Astrocyte (in vitro differentiated cells and primary cell): ENCODE measurements around the gene SHISA2. TPM values are rescaled to one million over a fixed set of nuclear protein-coding genes. Genes with fewer than 3 reads are reported as not detected.

Experiments
- DNase-seq: peaks from one replicate; pipeline ENCODE4 v3.0.0-alpha.2; 2010; ENCODE audit warnings: low read depth
- FAIRE-seq: peaks from 2 replicates; lab custom pipeline; 2011; peaks lifted over from hg19 to GRCh38; lab: Jason Lieb, UNC
- H2AFZ ChIP-seq: 2 replicates; pipeline ENCODE4 v1.6.0; 2012; ENCODE audit warnings: low read depth, low read length, inconsistent platforms
- H3K27ac ChIP-seq: 2 replicates; pipeline ENCODE4 v1.5.1; 2011; ENCODE audit warnings: low read depth, low read length, inconsistent platforms
- H3K27me3 ChIP-seq: 2 replicates; pipeline ENCODE4 v1.6.0; 2011; ENCODE audit warnings: low read length, inconsistent platforms; ENCODE audit not compliant: insufficient read depth
- H3K36me3 ChIP-seq: 2 replicates; pipeline ENCODE4 v1.5.1; 2011; ENCODE audit warnings: low read length, inconsistent platforms; ENCODE audit not compliant: insufficient read depth
- H3K4me1 ChIP-seq: 2 replicates; pipeline ENCODE4 v1.5.1; 2011; ENCODE audit warnings: low read length, inconsistent platforms; ENCODE audit not compliant: insufficient read depth
- H3K4me2 ChIP-seq: 2 replicates; pipeline ENCODE4 v1.6.0; 2012; ENCODE audit warnings: low read length, inconsistent platforms
- H3K4me3 ChIP-seq: 2 replicates; pipeline ENCODE4 v1.5.1; 2011; ENCODE audit warnings: low read depth, mild to moderate bottlenecking, low read length, inconsistent platforms; ENCODE audit not compliant: insufficient read depth
- H3K79me2 ChIP-seq: 2 replicates; pipeline ENCODE4 v1.6.0; 2012; ENCODE audit warnings: mild to moderate bottlenecking, low read length, inconsistent platforms; ENCODE audit not compliant: insufficient read depth
- H3K9ac ChIP-seq: 2 replicates; pipeline ENCODE4 v1.6.0; 2012; ENCODE audit warnings: mild to moderate bottlenecking, low read length, inconsistent platforms
- H3K9me3 ChIP-seq: 2 replicates; pipeline ENCODE4 v1.5.1; 2012; ENCODE audit warnings: low read depth, mild to moderate bottlenecking, low read length, inconsistent platforms; ENCODE audit not compliant: insufficient read depth
- H4K20me1 ChIP-seq: 2 replicates; pipeline ENCODE4 v1.6.0; 2012; ENCODE audit warnings: low read length, inconsistent platforms; ENCODE audit not compliant: insufficient read depth
- H3K27ac Mint-ChIP-seq: one replicate; pipeline ENCODE4 v1.8.0; 2021; ENCODE audit warnings: mild to moderate bottlenecking, mixed read lengths; ENCODE audit not compliant: unreplicated experiment
- H3K27me3 Mint-ChIP-seq: one replicate; pipeline ENCODE4 v1.8.0; 2021; ENCODE audit warnings: low read depth, mixed read lengths; ENCODE audit not compliant: unreplicated experiment
- H3K36me3 Mint-ChIP-seq: one replicate; pipeline ENCODE4 v1.8.0; 2021; ENCODE audit warnings: low read depth, mixed read lengths; ENCODE audit not compliant: unreplicated experiment
- H3K4me1 Mint-ChIP-seq: one replicate; pipeline ENCODE4 v1.8.0; 2021; ENCODE audit warnings: low read depth, mixed read lengths; ENCODE audit not compliant: unreplicated experiment
- H3K4me3 Mint-ChIP-seq: one replicate; pipeline ENCODE4 v1.8.0; 2021; ENCODE audit warnings: mild to moderate bottlenecking, moderate library complexity, mixed read lengths; ENCODE audit not compliant: unreplicated experiment
- H3K9me3 Mint-ChIP-seq: one replicate; pipeline ENCODE4 v1.8.0; 2021; ENCODE audit warnings: mild to moderate bottlenecking, mixed read lengths; ENCODE audit not compliant: unreplicated experiment
- EZH2 ChIP-seq: IDR thresholded peaks from 2 replicates; pipeline ENCODE4 v1.6.1; 2012; ENCODE audit warnings: mild to moderate bottlenecking, low read length, inconsistent platforms; ENCODE audit not compliant: insufficient read depth
- total RNA-seq: library from RNA; stranded (reverse); gene quantifications from 2 replicates; pipeline ENCODE4 v1.2.1, GENCODE V29; 2021
- TF ChIP-seq, protein P1 (sequence below): IDR thresholded peaks from 2 replicates; pipeline ENCODE4 v1.5.1; 2011; ENCODE audit warnings: low read depth, mild to moderate bottlenecking, inconsistent platforms, low read length, moderate library complexity; ENCODE audit not compliant: insufficient read depth

The SHISA2 gene
- total RNA-seq, 1 donor from 2014 or later, result 6.0 TPM

GRCh38 chr13:26060357-26060756, 8.5 kb upstream of the SHISA2 start:
- no peak overlapping the region for H3K27ac Mint-ChIP-seq
- Histone ChIP-seq H2AFZ (no peak overlapping the region), H3K9me3 (no peaks in the 10 kb centered on the region), H3K36me3 (no peaks in the 10 kb centered on the region), H3K4me3 (no peak overlapping the region), H4K20me1 (no peaks in the 10 kb centered on the region), H3K27ac (no peak overlapping the region), H3K4me1 (no peaks in the 10 kb centered on the region), H3K4me2 (no peak overlapping the region), H3K9ac (no peak overlapping the region), H3K79me2 (no peaks in the 10 kb centered on the region), H3K27me3 (no peaks in the 10 kb centered on the region)
- H3K4me1 Mint-ChIP-seq, result peaks cover 17% of the 10 kb centered on the region
- no peaks in the 10 kb centered on the region for H3K9me3 Mint-ChIP-seq
- DNase-seq (no peak), FAIRE-seq (no peak)
- H3K27me3 Mint-ChIP-seq, result peaks cover 2% of the 10 kb centered on the region
- H3K4me3 Mint-ChIP-seq, result no peak overlapping the region
- no peak for TF ChIP-seq EZH2
- TF ChIP-seq, protein P1, sequence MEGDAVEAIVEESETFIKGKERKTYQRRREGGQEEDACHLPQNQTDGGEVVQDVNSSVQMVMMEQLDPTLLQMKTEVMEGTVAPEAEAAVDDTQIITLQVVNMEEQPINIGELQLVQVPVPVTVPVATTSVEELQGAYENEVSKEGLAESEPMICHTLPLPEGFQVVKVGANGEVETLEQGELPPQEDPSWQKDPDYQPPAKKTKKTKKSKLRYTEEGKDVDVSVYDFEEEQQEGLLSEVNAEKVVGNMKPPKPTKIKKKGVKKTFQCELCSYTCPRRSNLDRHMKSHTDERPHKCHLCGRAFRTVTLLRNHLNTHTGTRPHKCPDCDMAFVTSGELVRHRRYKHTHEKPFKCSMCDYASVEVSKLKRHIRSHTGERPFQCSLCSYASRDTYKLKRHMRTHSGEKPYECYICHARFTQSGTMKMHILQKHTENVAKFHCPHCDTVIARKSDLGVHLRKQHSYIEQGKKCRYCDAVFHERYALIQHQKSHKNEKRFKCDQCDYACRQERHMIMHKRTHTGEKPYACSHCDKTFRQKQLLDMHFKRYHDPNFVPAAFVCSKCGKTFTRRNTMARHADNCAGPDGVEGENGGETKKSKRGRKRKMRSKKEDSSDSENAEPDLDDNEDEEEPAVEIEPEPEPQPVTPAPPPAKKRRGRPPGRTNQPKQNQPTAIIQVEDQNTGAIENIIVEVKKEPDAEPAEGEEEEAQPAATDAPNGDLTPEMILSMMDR, result no peak
- no peaks in the 10 kb centered on the region for H3K36me3 Mint-ChIP-seq

GRCh38 chr13:26058704-26059103, 6.9 kb upstream of the SHISA2 start:
- Histone ChIP-seq H3K4me3 (no peak overlapping the region), H3K27ac (no peak overlapping the region), H3K9me3 (no peaks in the 10 kb centered on the region), H2AFZ (no peak overlapping the region), H3K36me3 (no peaks in the 10 kb centered on the region), H3K27me3 (no peaks in the 10 kb centered on the region), H3K4me2 (no peak overlapping the region), H3K4me1 (no peaks in the 10 kb centered on the region), H4K20me1 (no peaks in the 10 kb centered on the region), H3K79me2 (no peaks in the 10 kb centered on the region), H3K9ac (no peak overlapping the region)
- TF ChIP-seq, protein P1, result no peak
- no peak for TF ChIP-seq EZH2
- Mint-ChIP-seq H3K27me3 (peaks cover 3% of the 10 kb centered on the region), H3K4me3 (no peak overlapping the region), H3K36me3 (no peaks in the 10 kb centered on the region), H3K27ac (no peak overlapping the region), H3K4me1 (peaks cover 17% of the 10 kb centered on the region), H3K9me3 (no peaks in the 10 kb centered on the region)
- DNase-seq (no peak), FAIRE-seq (no peak)

GRCh38 chr13:26054896-26055295, 3.1 kb upstream of the SHISA2 start:
- H3K36me3 Mint-ChIP-seq, result no peaks in the 10 kb centered on the region
- Histone ChIP-seq H3K4me2 (no peak overlapping the region), H3K9ac (no peak overlapping the region), H3K36me3 (no peaks in the 10 kb centered on the region), H3K79me2 (peaks cover 6% of the 10 kb centered on the region), H3K4me3 (no peak overlapping the region), H3K4me1 (no peaks in the 10 kb centered on the region), H3K27ac (no peak overlapping the region), H3K9me3 (no peaks in the 10 kb centered on the region), H4K20me1 (no peaks in the 10 kb centered on the region), H3K27me3 (no peaks in the 10 kb centered on the region), H2AFZ (no peak overlapping the region)
- DNase-seq, result no peak
- H3K4me1 Mint-ChIP-seq, result no peaks in the 10 kb centered on the region
- H3K9me3 Mint-ChIP-seq, result no peaks in the 10 kb centered on the region
- H3K27ac Mint-ChIP-seq, result no peak overlapping the region
- H3K4me3 Mint-ChIP-seq, result no peak overlapping the region
- H3K27me3 Mint-ChIP-seq, result peaks cover 10% of the 10 kb centered on the region
- no peak for TF ChIP-seq EZH2
- TF ChIP-seq, protein P1, result no peak
- FAIRE-seq, result no peak
